PC-9 (cell line): ENCODE results near the gene FAM162A. TPM values are rescaled to one million over a fixed set of nuclear protein-coding genes. Genes with fewer than 3 reads are reported as not detected.
"Not testable (repeated sequence)": the region's sequence is repeated elsewhere in the genome, so short reads cannot be mapped to it uniquely, and the experiment has no call there.

Source experiments
- BruUV-seq: library from RNA; stranded (reverse); fragments of 400-500 nt; replicated peaks from 2 replicates; lab custom pipeline; 2021; lab: Mats Ljungman, UMichigan
- CTCF ChIA-PET: fragments of 300-600 bp; sonication (Branson Sonifier 250); formaldehyde crosslinking; loops from one replicate; lab custom pipeline; 2022; ENCODE audit warnings: antibody characterized with exemption; lab: Charles Lee
- POLR2A ChIA-PET: fragments of 300-600 bp; sonication (Branson Sonifier 250); formaldehyde crosslinking; loops from one replicate; lab custom pipeline; 2022; ENCODE audit warnings: antibody characterized with exemption; ENCODE audit not compliant: unreplicated experiment; lab: Charles Lee
- DNase-seq, 2 experiments: peaks; one replicate each; pipeline versions ENCODE4 v3.0.0 to v3.0.0-alpha.2; 2015 to 2022; ENCODE audit warnings: mixed read lengths in 1 of 2
- H2AFZ ChIP-seq: fragments of 200-600 bp; sonication (generic); 2 replicates; pipeline ENCODE4 v1.8.1; 2017; ENCODE audit warnings: antibody characterized with exemption
- H3F3A ChIP-seq: fragments of 200-600 bp; sonication (generic); 2 replicates; pipeline ENCODE4 v1.8.1; 2017; ENCODE audit warnings: antibody characterized with exemption, mild to moderate bottlenecking, low read depth; ENCODE audit not compliant: insufficient read depth
- H3K27ac ChIP-seq: fragments of 200-600 bp; sonication (generic); 2 replicates; pipeline ENCODE4 v1.6.1; 2016; ENCODE audit warnings: mixed run types
- H3K27me3 ChIP-seq: fragments of 200-600 bp; sonication (generic); 2 replicates; pipeline ENCODE4 v1.6.1; 2016; ENCODE audit warnings: low read depth, mixed run types; ENCODE audit not compliant: insufficient read depth
- H3K36me3 ChIP-seq: fragments of 200-600 bp; sonication (generic); 2 replicates; pipeline ENCODE4 v1.6.1; 2016; ENCODE audit warnings: low read depth, mixed run types
- H3K4me1 ChIP-seq: fragments of 200-600 bp; sonication (generic); replicated peaks from 2 replicates; pipeline ENCODE4 v1.6.1; 2016; ENCODE audit warnings: mixed run types; ENCODE audit not compliant: insufficient read depth
- H3K4me2 ChIP-seq: fragments of 200-600 bp; sonication (generic); 2 replicates; pipeline ENCODE4 v1.6.1; 2017; ENCODE audit warnings: mixed run types
- H3K4me3 ChIP-seq: fragments of 200-600 bp; sonication (generic); 2 replicates; pipeline ENCODE4 v1.6.1; 2016; ENCODE audit warnings: mixed run types
- H3K79me2 ChIP-seq: fragments of 200-600 bp; sonication (generic); 2 replicates; pipeline ENCODE4 v1.6.1; 2017; ENCODE audit warnings: low read depth, mixed run types
- H3K9me2 ChIP-seq: fragments of 200-600 bp; sonication (generic); 2 replicates; pipeline ENCODE4 v1.8.1; 2017; ENCODE audit warnings: mild to moderate bottlenecking; ENCODE audit not compliant: insufficient read depth
- H3K9me3 ChIP-seq: fragments of 200-600 bp; sonication (generic); 2 replicates; pipeline ENCODE4 v1.8.1; 2016; ENCODE audit warnings: low read depth; ENCODE audit not compliant: insufficient read depth
- H4K20me1 ChIP-seq: fragments of 200-600 bp; sonication (generic); 2 replicates; pipeline ENCODE4 v1.8.1; 2017; ENCODE audit not compliant: insufficient read depth
- EZH2 ChIP-seq: fragments of 200-600 bp; sonication (generic); IDR thresholded peaks from 2 replicates; pipeline ENCODE4 v1.8.0; 2017; ENCODE audit warnings: antibody characterized with exemption, low read depth
- intact Hi-C: fragments of 100-400 bp; cut with micrococcal nuclease; formaldehyde crosslinking; loops from one replicate; pipeline ENCODE4 v1.10.0; 2022; ENCODE audit not compliant: unreplicated experiment
- total RNA-seq: library from RNA; stranded (reverse); gene quantifications from 2 replicates; pipeline ENCODE4 v1.2.3, GENCODE V29; 2021
- TF ChIP-seq, protein P1 (sequence below): fragments of 200-600 bp; sonication (generic); conservative IDR thresholded peaks from 2 replicates; pipeline ENCODE4 v1.6.1; 2017; ENCODE audit warnings: mixed run types, antibody characterized with exemption, mild to moderate bottlenecking, moderate library complexity

FAM162A gene
- total RNA-seq, 1 experiment from 2014 or later, result 36.8 TPM

DNA sequence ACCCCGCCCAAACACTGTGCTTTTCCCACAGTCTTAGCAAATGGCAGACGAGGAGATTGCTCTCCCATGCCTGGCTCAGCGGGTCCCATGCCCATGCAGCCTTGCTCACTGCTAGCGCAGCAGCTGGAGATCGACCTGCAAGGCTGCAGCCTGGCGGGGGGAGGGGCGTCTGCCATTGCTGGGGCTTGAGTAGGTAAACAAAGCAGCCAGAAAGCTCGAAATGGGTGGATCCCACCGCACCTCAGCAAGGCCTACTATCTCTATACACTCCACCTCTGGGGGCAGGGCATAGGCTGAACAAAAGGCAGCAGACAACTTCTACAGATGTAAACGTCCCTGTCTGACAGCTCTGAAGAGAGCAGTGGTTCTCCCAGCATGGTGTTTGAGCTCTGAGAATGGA, 59.1 kb downstream of the FAM162A start:
- Histone ChIP-seq H3K36me3 (peaks cover 58% of the 10 kb centered on the region), H3F3A (peaks cover 31% of the 10 kb centered on the region; the same call in 1 of the 2 replicates), H3K79me2 (peaks cover 25% of the 10 kb centered on the region; the same call in 1 of the 2 replicates), H3K27ac (peak overlapping the region; percentile 84), H3K4me3 (peak overlapping the region; percentile 21; the same call in 1 of the 2 replicates), H3K27me3 (no peaks in the 10 kb centered on the region), H3K9me2 (no peaks in the 10 kb centered on the region), H3K4me1 (peaks cover 26% of the 10 kb centered on the region), H2AFZ (no peak overlapping the region), H4K20me1 (peaks cover 7% of the 10 kb centered on the region; the same call in 1 of the 2 replicates), H3K9me3 (peaks cover 16% of the 10 kb centered on the region), H3K4me2 (peak overlapping the region; percentile 58; the same call in 1 of the 2 replicates)
- DNase-seq, result no peak
- ChIA-PET CTCF (interaction anchor here (0.7 kb wide), 1 partner anchor 498 kb away, joined by 4 read pairs; no protein-coding TSS in a partner anchor), POLR2A (no interaction called here)
- intact Hi-C loops, result no loop called here
- no TSS peak for BruUV-seq
- TF ChIP-seq EZH2, result no peak
- TF ChIP-seq, protein P1, sequence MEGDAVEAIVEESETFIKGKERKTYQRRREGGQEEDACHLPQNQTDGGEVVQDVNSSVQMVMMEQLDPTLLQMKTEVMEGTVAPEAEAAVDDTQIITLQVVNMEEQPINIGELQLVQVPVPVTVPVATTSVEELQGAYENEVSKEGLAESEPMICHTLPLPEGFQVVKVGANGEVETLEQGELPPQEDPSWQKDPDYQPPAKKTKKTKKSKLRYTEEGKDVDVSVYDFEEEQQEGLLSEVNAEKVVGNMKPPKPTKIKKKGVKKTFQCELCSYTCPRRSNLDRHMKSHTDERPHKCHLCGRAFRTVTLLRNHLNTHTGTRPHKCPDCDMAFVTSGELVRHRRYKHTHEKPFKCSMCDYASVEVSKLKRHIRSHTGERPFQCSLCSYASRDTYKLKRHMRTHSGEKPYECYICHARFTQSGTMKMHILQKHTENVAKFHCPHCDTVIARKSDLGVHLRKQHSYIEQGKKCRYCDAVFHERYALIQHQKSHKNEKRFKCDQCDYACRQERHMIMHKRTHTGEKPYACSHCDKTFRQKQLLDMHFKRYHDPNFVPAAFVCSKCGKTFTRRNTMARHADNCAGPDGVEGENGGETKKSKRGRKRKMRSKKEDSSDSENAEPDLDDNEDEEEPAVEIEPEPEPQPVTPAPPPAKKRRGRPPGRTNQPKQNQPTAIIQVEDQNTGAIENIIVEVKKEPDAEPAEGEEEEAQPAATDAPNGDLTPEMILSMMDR, result no peak

DNA sequence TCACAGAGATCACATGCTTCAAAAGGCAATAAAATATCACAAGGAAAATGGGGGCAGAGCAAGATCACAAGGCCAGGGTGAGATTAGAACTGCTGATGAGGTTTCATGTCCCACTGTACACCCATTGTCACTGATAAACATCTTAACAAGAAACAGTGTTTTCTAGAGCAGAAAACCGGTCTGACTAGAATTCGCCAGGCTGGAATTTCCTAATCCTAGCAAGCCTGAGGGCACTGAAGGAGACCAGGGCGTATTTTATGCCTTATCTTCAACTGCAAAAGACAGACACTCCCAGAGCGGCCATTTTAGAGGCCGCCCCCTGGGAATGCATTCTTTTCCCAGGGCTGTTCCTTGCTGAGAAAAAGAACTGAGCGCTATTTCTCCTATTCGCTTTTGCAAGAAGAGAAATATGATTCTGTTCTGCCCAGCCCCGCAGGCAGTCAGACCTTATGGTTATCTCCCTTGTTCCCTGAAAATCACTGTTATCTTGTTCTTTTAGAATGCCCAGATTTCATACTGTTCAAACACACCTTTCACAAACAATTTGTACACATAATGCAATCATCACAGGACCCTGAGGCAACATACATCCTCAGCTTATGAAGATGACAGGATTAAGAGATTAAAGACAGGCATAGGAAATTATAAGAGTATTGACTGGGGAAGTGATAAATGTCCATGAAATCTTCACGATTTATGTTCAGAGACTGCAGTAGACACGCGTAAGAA, 59.9 kb downstream of the FAM162A start:
- H2AFZ ChIP-seq, BruUV-seq, CTCF ChIA-PET, H4K20me1 ChIP-seq, intact Hi-C loops, H3K9me2 ChIP-seq, POLR2A ChIA-PET, H3K27me3 ChIP-seq: not testable (repeated sequence)
- H3K4me1 ChIP-seq, result peaks cover 26% of the 10 kb centered on the region
- peak overlapping the region; percentile 84 for H3K27ac ChIP-seq
- peaks cover 16% of the 10 kb centered on the region for H3K9me3 ChIP-seq
- DNase-seq, result peak; percentile 81 to 93
- peaks cover 31% of the 10 kb centered on the region; the same call in 1 of the 2 replicates for H3F3A ChIP-seq
- H3K4me2 ChIP-seq, result peak overlapping the region; percentile 58
- H3K79me2 ChIP-seq, result peaks cover 25% of the 10 kb centered on the region; the same call in 1 of the 2 replicates
- peaks cover 58% of the 10 kb centered on the region for H3K36me3 ChIP-seq
- peak overlapping the region; percentile 33; the same call in 1 of the 2 replicates for H3K4me3 ChIP-seq

DNA sequence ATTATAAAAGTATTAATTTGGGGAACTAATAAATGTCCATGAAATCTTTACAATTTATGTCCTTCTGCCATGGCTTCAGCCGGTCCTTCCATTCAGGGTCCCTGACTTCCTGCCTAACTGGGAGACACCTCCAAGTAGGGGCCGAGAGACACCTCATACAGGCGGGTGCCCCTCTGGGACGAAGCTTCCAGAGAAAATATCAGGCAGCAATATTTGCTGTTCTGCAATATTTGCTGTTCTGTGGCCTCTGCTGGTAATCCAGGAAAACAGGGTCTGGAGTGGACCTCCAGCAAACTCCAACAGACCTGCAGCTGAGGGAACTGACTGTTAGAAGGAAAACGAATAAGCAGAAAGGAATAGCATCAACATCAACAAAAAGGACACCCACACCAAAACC, 60.5 kb downstream of the FAM162A start:
- H2AFZ ChIP-seq, DNase-seq, H3K4me3 ChIP-seq, CTCF ChIA-PET, intact Hi-C loops, BruUV-seq, H3K27me3 ChIP-seq, H3K9me2 ChIP-seq, H4K20me1 ChIP-seq: not testable (repeated sequence)
- Histone ChIP-seq H3K27ac (peak overlapping the region; percentile 84), H3K36me3 (peaks cover 58% of the 10 kb centered on the region), H3K4me1 (peaks cover 26% of the 10 kb centered on the region), H3K4me2 (peak overlapping the region; percentile 58), H3K9me3 (peaks cover 16% of the 10 kb centered on the region), H3F3A (peaks cover 33% of the 10 kb centered on the region; the same call in 1 of the 2 replicates), H3K79me2 (peaks cover 25% of the 10 kb centered on the region; the same call in 1 of the 2 replicates)
- POLR2A ChIA-PET, result interaction anchor here (0.7 kb wide), 1 partner anchor 95 kb away, joined by 4 read pairs; no protein-coding TSS in a partner anchor

DNA sequence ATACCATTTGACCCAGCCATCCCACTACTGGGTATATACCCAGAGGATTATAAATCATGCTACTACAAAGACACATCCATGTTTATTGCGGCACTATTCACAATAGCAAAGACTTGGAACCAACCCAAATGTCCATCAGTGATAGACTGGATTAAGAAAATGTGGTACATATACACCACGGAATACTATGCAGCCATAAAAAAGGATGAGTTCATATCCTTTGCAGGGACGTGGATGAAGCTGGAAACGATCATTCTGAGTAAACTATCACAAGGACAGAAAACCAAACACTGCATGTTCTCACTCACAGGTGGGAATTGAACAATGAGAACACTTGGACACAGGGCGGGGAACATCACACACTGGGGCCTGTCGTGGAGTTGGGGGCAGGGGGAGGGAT, 64.2 kb downstream of the FAM162A start:
- peaks cover 32% of the 10 kb centered on the region; the same call in 1 of the 2 replicates for H3F3A ChIP-seq
- BruUV-seq, H3K9me2 ChIP-seq, H3K27ac ChIP-seq, H4K20me1 ChIP-seq, POLR2A ChIA-PET, H3K4me2 ChIP-seq, H3K4me3 ChIP-seq, H2AFZ ChIP-seq, H3K27me3 ChIP-seq, DNase-seq, CTCF ChIA-PET, intact Hi-C loops: not testable (repeated sequence)
- H3K79me2 ChIP-seq, result peaks cover 17% of the 10 kb centered on the region; the same call in 1 of the 2 replicates
- peaks cover 21% of the 10 kb centered on the region for H3K4me1 ChIP-seq
- H3K9me3 ChIP-seq, result peaks cover 16% of the 10 kb centered on the region
- peaks cover 41% of the 10 kb centered on the region for H3K36me3 ChIP-seq
